Mesendoderm (in vitro differentiated cells): ENCODE results near the gene IMMP2L.
A peak's percentile ranks its signal among the peaks of the same experiment; 100 is the strongest.
"Not testable (repeated sequence)": the region's sequence is repeated elsewhere in the genome, so short reads cannot be mapped to it uniquely, and the experiment has no call there.

ENCODE experiments used
- DNase-seq: peaks from one replicate; pipeline ENCODE4 v3.0.0; 2013
- H2AK5ac ChIP-seq: 2 replicates; pipeline ENCODE4 v1.6.1; 2013; ENCODE audit warnings: low read length, inconsistent platforms
- H2BK120ac ChIP-seq: 2 replicates; pipeline ENCODE4 v1.6.1; 2013; ENCODE audit warnings: low read depth, mild to moderate bottlenecking, low read length, moderate library complexity, mixed read lengths
- H2BK15ac ChIP-seq: replicated peaks from 2 replicates; pipeline ENCODE4 v1.6.1; 2013; ENCODE audit warnings: low read depth, mild to moderate bottlenecking, moderate library complexity
- H2BK5ac ChIP-seq: 2 replicates; pipeline ENCODE4 v1.6.1; 2013; ENCODE audit warnings: low read length, inconsistent platforms
- H3K18ac ChIP-seq: 2 replicates; pipeline ENCODE4 v1.6.1; 2013; ENCODE audit warnings: mild to moderate bottlenecking, low read length, mixed read lengths
- H3K23ac ChIP-seq: one replicate; pipeline ENCODE4 v1.6.1; 2013; ENCODE audit warnings: low read length
- H3K27ac ChIP-seq: 2 replicates; pipeline ENCODE4 v1.5.1; 2013; ENCODE audit warnings: low read depth, mild to moderate bottlenecking, inconsistent platforms, low read length, moderate library complexity
- H3K27me3 ChIP-seq: 2 replicates; pipeline ENCODE4 v1.6.1; 2013; ENCODE audit warnings: low read length, control low read depth, mild to moderate bottlenecking, inconsistent platforms; ENCODE audit not compliant: insufficient read depth, poor library complexity
- H3K36me3 ChIP-seq: 2 replicates; pipeline ENCODE4 v1.6.1; 2013; ENCODE audit warnings: low read length, inconsistent platforms; ENCODE audit not compliant: control insufficient read depth, insufficient read depth
- H3K4ac ChIP-seq: one replicate; pipeline ENCODE4 v1.6.1; 2013; ENCODE audit warnings: low read depth, mild to moderate bottlenecking, low read length, moderate library complexity
- H3K4me1 ChIP-seq: 2 replicates; pipeline ENCODE4 v1.6.1; 2013; ENCODE audit warnings: low read depth, low read length, inconsistent platforms; ENCODE audit not compliant: control insufficient read depth
- H3K4me2 ChIP-seq: 2 replicates; pipeline ENCODE4 v1.6.1; 2013; ENCODE audit warnings: low read length
- H3K4me3 ChIP-seq: 2 replicates; pipeline ENCODE4 v1.5.1; 2013; ENCODE audit warnings: mild to moderate bottlenecking, low read length
- H3K56ac ChIP-seq: one replicate; pipeline ENCODE4 v1.6.1; 2013; ENCODE audit warnings: low read length
- H3K79me1 ChIP-seq: 2 replicates; pipeline ENCODE4 v1.6.1; 2013; ENCODE audit warnings: low read length, inconsistent platforms
- H3K79me2 ChIP-seq: 2 replicates; pipeline ENCODE4 v1.6.1; 2013; ENCODE audit warnings: mild to moderate bottlenecking, low read length; ENCODE audit not compliant: control insufficient read depth, insufficient read depth
- H3K9ac ChIP-seq: 2 replicates; pipeline ENCODE4 v1.6.1; 2013; ENCODE audit warnings: low read length, inconsistent platforms
- H4K5ac ChIP-seq: one replicate; pipeline ENCODE4 v1.6.1; 2013; ENCODE audit warnings: low read length
- H4K8ac ChIP-seq: one replicate; pipeline ENCODE4 v1.6.1; 2013; ENCODE audit warnings: low read depth, mild to moderate bottlenecking, control low read depth, low read length, moderate library complexity
- WGBS: extraction: QIAGEN DNeasy Blood & Tissue Kit; methylation state at CpG from one replicate; pipeline ENCODE4 v1.1.7; 2013; ENCODE audit warnings: low lambda C conversion rate, missing lambda C conversion rate; ENCODE audit not compliant: insufficient coverage; ENCODE audit errors: extremely low coverage; 5-methylcytosine and 5-hydroxymethylcytosine counted together

The IMMP2L gene

GRCh38 chr7:111328487-111328886 lies 233.8 kb downstream of the IMMP2L start:
- Histone ChIP-seq H3K56ac (no peak overlapping the region), H3K27me3 (no peaks in the 10 kb centered on the region), H2BK5ac (no peak overlapping the region), H3K23ac (no peak overlapping the region), H3K4ac (no peak overlapping the region), H3K18ac (no peak overlapping the region), H3K79me2 (no peaks in the 10 kb centered on the region), H3K9ac (no peak overlapping the region), H3K27ac (no peak overlapping the region), H2AK5ac (no peak overlapping the region), H3K79me1 (no peaks in the 10 kb centered on the region), H2BK120ac (no peak overlapping the region), H3K4me1 (no peaks in the 10 kb centered on the region), H4K5ac (no peak overlapping the region), H4K8ac (no peak overlapping the region), H3K4me2 (no peak overlapping the region), H3K36me3 (no peaks in the 10 kb centered on the region), H2BK15ac (no peak overlapping the region), H3K4me3 (no peak overlapping the region)
- DNase-seq = no peak
- no CpG with 5 or more reads among the region's 2 CpGs for WGBS

- Histone ChIP-seq H3K4ac (no peak overlapping the region), H3K36me3 (no peaks in the 10 kb centered on the region), H3K79me1 (no peaks in the 10 kb centered on the region), H4K8ac (no peak overlapping the region), H3K79me2 (no peaks in the 10 kb centered on the region), H3K23ac (no peak overlapping the region), H3K9ac (no peak overlapping the region), H3K4me3 (no peak overlapping the region), H3K18ac (no peak overlapping the region), H3K4me2 (no peak overlapping the region), H2AK5ac (no peak overlapping the region), H2BK5ac (no peak overlapping the region), H2BK120ac (no peak overlapping the region), H3K27ac (no peak overlapping the region), H2BK15ac (no peak overlapping the region), H3K27me3 (no peaks in the 10 kb centered on the region), H3K4me1 (no peaks in the 10 kb centered on the region), H4K5ac (no peak overlapping the region), H3K56ac (no peak overlapping the region)
- DNase-seq = no peak
These were observed 237.5 kb downstream of the IMMP2L start for GRCh38 chr7:111324776-111325175.

GRCh38 chr7:111324228-111324627 lies 238.1 kb downstream of the IMMP2L start:
- Histone ChIP-seq H2BK120ac (no peak overlapping the region), H3K9ac (no peak overlapping the region), H4K5ac (no peak overlapping the region), H3K79me1 (no peaks in the 10 kb centered on the region), H3K4me1 (no peaks in the 10 kb centered on the region), H3K18ac (no peak overlapping the region), H3K27ac (no peak overlapping the region), H2BK15ac (no peak overlapping the region), H3K27me3 (no peaks in the 10 kb centered on the region), H3K56ac (no peak overlapping the region), H2BK5ac (no peak overlapping the region), H3K4me2 (no peak overlapping the region), H3K36me3 (no peaks in the 10 kb centered on the region), H3K23ac (no peak overlapping the region), H2AK5ac (no peak overlapping the region), H3K4ac (no peak overlapping the region), H4K8ac (no peak overlapping the region), H3K4me3 (no peak overlapping the region), H3K79me2 (no peaks in the 10 kb centered on the region)
- no peak for DNase-seq

- H3K56ac ChIP-seq, H3K79me1 ChIP-seq, H3K27me3 ChIP-seq, DNase-seq, H3K4me3 ChIP-seq, H3K4ac ChIP-seq, H4K8ac ChIP-seq, H4K5ac ChIP-seq, H3K36me3 ChIP-seq, H3K18ac ChIP-seq, H3K79me2 ChIP-seq, H3K4me1 ChIP-seq, H3K9ac ChIP-seq, H3K27ac ChIP-seq, H2BK15ac ChIP-seq, H2BK120ac ChIP-seq, H2BK5ac ChIP-seq, H2AK5ac ChIP-seq, H3K23ac ChIP-seq, H3K4me2 ChIP-seq: not testable (repeated sequence)
- no CpG with 5 or more reads among the region's 3 CpGs for WGBS
These were observed 238.6 kb downstream of the IMMP2L start for GRCh38 chr7:111323670-111324069.

- Histone ChIP-seq H3K27ac (no peak overlapping the region), H3K4ac (no peak overlapping the region), H3K23ac (no peak overlapping the region), H3K4me2 (no peak overlapping the region), H4K8ac (no peak overlapping the region), H4K5ac (no peak overlapping the region), H3K18ac (no peak overlapping the region), H3K27me3 (no peaks in the 10 kb centered on the region), H3K36me3 (no peaks in the 10 kb centered on the region), H2BK120ac (no peak overlapping the region), H3K4me1 (no peaks in the 10 kb centered on the region), H3K4me3 (no peak overlapping the region), H3K9ac (no peak overlapping the region), H3K79me2 (no peaks in the 10 kb centered on the region), H3K56ac (no peak overlapping the region), H2BK15ac (no peak overlapping the region), H2AK5ac (no peak overlapping the region), H3K79me1 (no peaks in the 10 kb centered on the region), H2BK5ac (no peak overlapping the region)
- DNase-seq = no peak
These were observed 242.2 kb downstream of the IMMP2L start for GRCh38 chr7:111320133-111320532.

- Histone ChIP-seq H3K23ac (no peak overlapping the region), H2BK120ac (no peak overlapping the region), H3K36me3 (no peaks in the 10 kb centered on the region), H3K79me2 (no peaks in the 10 kb centered on the region), H4K8ac (no peak overlapping the region), H3K4me1 (no peaks in the 10 kb centered on the region), H3K4me2 (no peak overlapping the region), H3K27ac (no peak overlapping the region), H3K27me3 (no peaks in the 10 kb centered on the region), H3K56ac (no peak overlapping the region), H2BK5ac (no peak overlapping the region), H2BK15ac (no peak overlapping the region), H3K4me3 (no peak overlapping the region), H2AK5ac (no peak overlapping the region), H3K79me1 (no peaks in the 10 kb centered on the region), H3K9ac (no peak overlapping the region), H3K18ac (no peak overlapping the region), H3K4ac (no peak overlapping the region), H4K5ac (no peak overlapping the region)
- DNase-seq = peak; percentile 30
These were observed 249.3 kb downstream of the IMMP2L start for GRCh38 chr7:111312966-111313365.
